Measurements from ENCODE around the gene ABCB9. TPM values are rescaled to one million over a fixed set of nuclear protein-coding genes. Genes with fewer than 3 reads are reported as not detected.

Gene ABCB9
- total and polyA plus RNA-seq, 2 donors (not counting 1 experiment from before 2014, with no cell fraction given): 2.1 to 3.7 TPM

- Histone ChIP-seq H3K4me3 (ENCODE audit: control extremely low read depth in 1 of 5, extremely low read depth in 1 of 5, insufficient read depth in 1 of 5, low read depth in 2 of 5, low read length in 4 of 5) (peak overlapping the region in 1 of 5 experiments; percentile 48), H3K4me2 (replicated peaks; ENCODE audit: low read depth, low read length, poor library complexity, severe bottlenecking) (peak overlapping the region; percentile 67), H3K9ac (ENCODE audit: low read length) (no peak overlapping the region), H2AFZ (ENCODE audit: insufficient read depth, low read depth, low read length, poor library complexity, severe bottlenecking) (no peak overlapping the region), H4K20me1 (ENCODE audit: control insufficient read depth, insufficient read depth, low read length, poor library complexity, severe bottlenecking) (peaks cover 26% of the 10 kb centered on the region), H3K79me2 (ENCODE audit: control insufficient read depth, insufficient read depth, low read length) (peaks cover 99% of the 10 kb centered on the region), H3K27me3 (replicated peaks in 1 of 4; ENCODE audit: control extremely low read depth in 1 of 4, control insufficient read depth in 3 of 4, insufficient read depth in 4 of 4, low read length in 3 of 4) (no peaks in the 10 kb centered on the region), H3K27ac (ENCODE audit: low read length in 2 of 2) (peak overlapping the region in 1 of 2 donors; percentile 97), H3K36me3 (replicated peaks in 1 of 2; ENCODE audit: control extremely low read depth in 1 of 2, control insufficient read depth in 1 of 2, extremely low read depth in 1 of 2, insufficient read depth in 2 of 2, low read length in 1 of 2) (no peaks in the 10 kb centered on the region), H3K9me3 (ENCODE audit: control extremely low read depth in 1 of 3, control insufficient read depth in 2 of 3, insufficient read depth in 1 of 3, low read length in 2 of 3) (peaks cover 0 to 4% (median 0%) of the 10 kb centered on the region in 3 donors), H3K4me1 (ENCODE audit: control insufficient read depth in 2 of 2, insufficient read depth in 2 of 2, low read length in 2 of 2) (peaks cover 89 to 91% of the 10 kb centered on the region in 2 donors)
- intact Hi-C loops (cut with micrococcal nuclease): no loop called here
- Mint-ChIP-seq H3K27me3 (no peaks in the 10 kb centered on the region), H3K4me1 (peaks cover 90% of the 10 kb centered on the region), H3K9me3 (ENCODE audit: insufficient read depth) (no peaks in the 10 kb centered on the region), H3K27ac (peak overlapping the region; percentile 69), H3K4me3 (peak overlapping the region; percentile 76)
- DNase-seq: no peak
- ATAC-seq (ENCODE audit: low read depth): no peak
- ChIA-PET CTCF (interaction anchor here (0.7 to 2.4 kb wide), 5 partner anchors 10 to 61 kb away, joined by 3 to 11 read pairs (median 4); no protein-coding TSS in a partner anchor), POLR2A (interaction anchor here (1.1 kb wide), 1 partner anchor 9 kb away, joined by 5 read pairs; no protein-coding TSS in a partner anchor)
- WGBS (ENCODE audit: insufficient coverage): 69% methylated on average over 5 of the region's 10 CpGs
- TF ChIP-seq EZH2 (IDR thresholded peaks at IDR 0.05; ENCODE audit: borderline replicate concordance, insufficient read depth, low read depth, low read length, poor library complexity, severe bottlenecking): no peak
- no peak for TF ChIP-seq CTCF (IDR thresholded peaks at IDR 0.05)
Measured at GRCh38 chr12:122891661-122892525, 74.4 kb downstream of the ABCB9 start.

Measured in B cell (primary cell).